Aorta (tissue), 5 donors: ENCODE results near the gene SMCO2. TPM values are rescaled to one million over a fixed set of nuclear protein-coding genes. Genes with fewer than 3 reads are reported as not detected.
"Not testable (repeated sequence)": the region's sequence is repeated elsewhere in the genome, so short reads cannot be mapped to it uniquely, and the experiment has no call there.

Experiments
- ATAC-seq: fragments of 200-7000 bp; cut with Tn5 transposase; one replicate; pipeline ENCODE4 v1.9.1; 2022; ENCODE audit warnings: moderate library complexity; ENCODE audit not compliant: low FRiP score
- DNase-seq, 2 donors: peaks; one replicate each; pipeline ENCODE4 v3.0.0-alpha.2; 2020
- H3K27ac ChIP-seq, 2 donors: one replicate each; pipeline ENCODE4 v1.5.1; 2013; ENCODE audit warnings: low read length in 2 of 2, mild to moderate bottlenecking in 2 of 2, moderate library complexity in 2 of 2, control low read depth in 1 of 2, inconsistent platforms in 1 of 2, low read depth in 1 of 2
- H3K27me3 ChIP-seq, 2 donors: one replicate each; pipeline ENCODE4 v1.6.1; 2013; ENCODE audit warnings: control low read depth in 1 of 2, low read length in 1 of 2, mild to moderate bottlenecking in 1 of 2, moderate library complexity in 1 of 2; ENCODE audit not compliant: insufficient read depth in 2 of 2, control insufficient read depth in 1 of 2
- H3K36me3 ChIP-seq, 2 donors: one replicate each; pipeline ENCODE4 v1.6.1; 2013; ENCODE audit warnings: control low read depth in 1 of 2, low read length in 1 of 2, mild to moderate bottlenecking in 1 of 2; ENCODE audit not compliant: insufficient read depth in 2 of 2, control insufficient read depth in 1 of 2
- H3K4me1 ChIP-seq, 2 donors: one replicate each; pipeline ENCODE4 v1.6.1; 2013; ENCODE audit warnings: low read length in 2 of 2, control low read depth in 1 of 2, mild to moderate bottlenecking in 1 of 2, moderate library complexity in 1 of 2; ENCODE audit not compliant: insufficient read depth in 2 of 2, control insufficient read depth in 1 of 2
- H3K4me3 ChIP-seq, 2 donors: one replicate each; pipeline ENCODE4 v1.5.1; 2013; ENCODE audit warnings: low read length in 2 of 2, control low read depth in 1 of 2, mild to moderate bottlenecking in 1 of 2
- H3K9me3 ChIP-seq: one replicate; pipeline ENCODE4 v1.6.1; 2013; ENCODE audit warnings: mild to moderate bottlenecking, low read length; ENCODE audit not compliant: control insufficient read depth
- WGBS, 2 donors: extraction: QIAGEN DNeasy Blood & Tissue Kit; methylation state at CpG; one replicate each; pipeline ENCODE4 v1.1.7; 2013; 5-methylcytosine and 5-hydroxymethylcytosine counted together
- intact Hi-C, 2 donors: fragments of 100-400 bp; cut with DNase I; formaldehyde crosslinking; loops; one replicate each; pipeline versions ENCODE4 v1.14.2 to v1.15.0; 2022
- polyA plus RNA-seq, 2 donors: library from polyadenylated mRNA; stranded (reverse); fragments of 200-250 nt; gene quantifications; one replicate each; pipeline ENCODE4 v1.2.3, GENCODE V29; 2013
- total RNA-seq, 2 donors: library from RNA; stranded (reverse); fragmentation: NEBNext Ultra II Directional; extraction: Animal tissue kit (Norgen Biotek cat#: 25700); gene quantifications; one replicate each; pipeline ENCODE4 v1.2.1, GENCODE V29; 2021
- donor health status: healthy with polysubstance abuse.
- donor health status: Bipolar disorder and iron deficiency.
- donor health status: DM: no; HTN: no; CAD: no.
- donor health status: DM: no; HTN: no; CAD: no.
- donor health status: DM: yes; HTN: yes; CAD: no.

Gene SMCO2
- total and polyA plus RNA-seq, 4 donors, result 0.52 to 0.90 (median 0.72) TPM; not detected in 1

DNA sequence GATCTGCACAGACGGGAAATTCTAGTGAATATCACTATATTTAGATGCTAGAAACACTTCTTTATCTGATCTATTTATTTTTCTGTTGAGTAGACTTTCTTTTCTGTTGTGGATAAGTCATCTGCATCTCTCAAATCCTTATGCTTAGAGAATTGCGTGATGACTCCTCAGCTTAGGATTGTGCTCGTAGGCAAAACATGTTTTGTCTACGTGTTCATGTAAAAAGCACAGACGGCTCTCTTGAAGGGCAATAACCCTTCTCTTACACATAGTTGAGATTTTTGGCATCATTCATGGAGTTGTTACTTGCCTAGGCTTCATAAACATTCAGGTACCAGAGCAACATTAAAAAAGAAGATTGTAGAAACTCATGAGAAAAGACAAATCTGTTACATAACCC lies 96.1 kb downstream of the SMCO2 start:
- Histone ChIP-seq H3K36me3 (no peaks in the 10 kb centered on the region), H3K9me3 (no peaks in the 10 kb centered on the region), H3K27ac (peak overlapping the region in 1 of 2 donors; percentile 57), H3K4me1 (peaks cover 9 to 30% of the 10 kb centered on the region in 2 donors), H3K27me3 (no peaks in the 10 kb centered on the region), H3K4me3 (peak overlapping the region in 1 of 2 donors; percentile 34)
- DNase-seq (no peak), ATAC-seq (no peak)
- intact Hi-C loops, result no loop called here
- 9 to 10% methylated on average over 5 of the region's 5 CpGs for WGBS, 2 donors

DNA sequence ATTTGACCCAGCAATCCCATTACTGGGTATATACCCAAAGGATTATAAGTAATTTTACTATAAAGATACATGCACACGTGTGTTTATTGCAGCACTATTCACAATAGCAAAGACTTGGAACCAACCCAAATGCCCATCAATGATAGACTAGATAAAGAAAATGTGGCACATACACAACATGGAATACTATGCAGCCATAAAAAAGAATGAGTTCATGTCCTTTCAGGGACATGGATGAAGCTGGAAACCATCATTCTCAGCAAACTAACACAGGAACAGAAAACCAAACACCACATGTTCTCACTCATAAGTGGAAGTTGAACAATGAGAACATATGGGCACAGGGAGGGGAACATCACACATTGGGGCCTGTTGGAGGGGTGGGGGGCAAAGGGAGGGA lies 98.3 kb downstream of the SMCO2 start:
- H3K27ac ChIP-seq, intact Hi-C loops, ATAC-seq, H3K27me3 ChIP-seq, H3K4me3 ChIP-seq, DNase-seq, H3K36me3 ChIP-seq, H3K9me3 ChIP-seq: not testable (repeated sequence)
- WGBS, 2 donors, result 93% methylated on average over 1 of the region's 1 CpG
- H3K4me1 ChIP-seq, result peaks cover 7 to 20% of the 10 kb centered on the region in 2 donors

DNA sequence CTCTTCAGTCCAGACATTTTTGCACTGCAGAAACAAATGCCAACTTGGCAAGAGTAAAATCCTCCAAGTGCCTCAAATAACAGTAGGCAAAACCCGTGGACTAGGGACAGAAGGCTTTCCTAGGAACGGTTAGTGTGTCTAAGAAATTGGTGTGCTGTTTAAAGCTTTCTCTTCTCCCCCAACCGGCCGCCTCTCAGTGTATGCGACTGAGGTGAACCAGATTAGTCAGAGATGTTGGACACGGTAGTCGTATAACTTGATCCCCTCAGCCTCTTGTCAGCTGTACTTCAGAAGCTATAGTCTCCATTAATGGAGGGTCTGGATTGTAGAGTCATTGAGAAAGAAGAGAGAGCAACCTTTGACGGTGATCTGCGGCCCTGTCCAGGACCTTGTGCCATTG lies 99.1 kb downstream of the SMCO2 start:
- Histone ChIP-seq H3K4me3 (no peak overlapping the region), H3K9me3 (no peaks in the 10 kb centered on the region), H3K4me1 (peaks cover 5 to 15% of the 10 kb centered on the region in 2 donors), H3K27me3 (no peaks in the 10 kb centered on the region), H3K27ac (peak overlapping the region; percentile 17 to 50), H3K36me3 (no peaks in the 10 kb centered on the region)
- WGBS, 2 donors, result 19 to 20% methylated on average over 9 of the region's 9 CpGs
- no peak for DNase-seq
- intact Hi-C loops, result no loop called here
- no peak for ATAC-seq

DNA sequence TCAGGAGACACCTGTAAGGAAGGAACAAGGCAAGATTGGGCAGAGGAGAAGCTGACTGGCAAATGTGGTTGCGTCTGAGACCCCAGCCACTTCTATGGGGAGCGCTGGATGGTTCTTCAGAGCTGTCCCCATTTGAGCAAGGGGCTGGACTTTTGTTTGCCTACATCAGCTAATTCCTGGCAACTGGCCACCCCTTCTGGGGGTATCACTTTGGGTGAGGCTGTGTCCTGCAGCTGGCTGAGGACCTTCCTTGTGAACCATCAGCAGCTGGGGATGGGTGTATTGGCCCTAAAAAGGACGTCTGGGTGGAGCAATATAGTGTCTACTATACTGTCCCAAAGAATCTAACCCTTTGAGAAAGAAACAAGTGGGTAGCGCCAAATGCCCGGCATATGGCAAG lies 101.1 kb downstream of the SMCO2 start:
- intact Hi-C loops, result no loop called here
- Histone ChIP-seq H3K36me3 (no peaks in the 10 kb centered on the region), H3K27me3 (no peaks in the 10 kb centered on the region), H3K9me3 (no peaks in the 10 kb centered on the region), H3K4me1 (peaks cover 2 to 18% of the 10 kb centered on the region in 2 donors), H3K27ac (no peak overlapping the region), H3K4me3 (no peak overlapping the region)
- 87 to 91% methylated on average over 5 of the region's 5 CpGs for WGBS, 2 donors
- no peak for ATAC-seq
- no peak for DNase-seq

DNA sequence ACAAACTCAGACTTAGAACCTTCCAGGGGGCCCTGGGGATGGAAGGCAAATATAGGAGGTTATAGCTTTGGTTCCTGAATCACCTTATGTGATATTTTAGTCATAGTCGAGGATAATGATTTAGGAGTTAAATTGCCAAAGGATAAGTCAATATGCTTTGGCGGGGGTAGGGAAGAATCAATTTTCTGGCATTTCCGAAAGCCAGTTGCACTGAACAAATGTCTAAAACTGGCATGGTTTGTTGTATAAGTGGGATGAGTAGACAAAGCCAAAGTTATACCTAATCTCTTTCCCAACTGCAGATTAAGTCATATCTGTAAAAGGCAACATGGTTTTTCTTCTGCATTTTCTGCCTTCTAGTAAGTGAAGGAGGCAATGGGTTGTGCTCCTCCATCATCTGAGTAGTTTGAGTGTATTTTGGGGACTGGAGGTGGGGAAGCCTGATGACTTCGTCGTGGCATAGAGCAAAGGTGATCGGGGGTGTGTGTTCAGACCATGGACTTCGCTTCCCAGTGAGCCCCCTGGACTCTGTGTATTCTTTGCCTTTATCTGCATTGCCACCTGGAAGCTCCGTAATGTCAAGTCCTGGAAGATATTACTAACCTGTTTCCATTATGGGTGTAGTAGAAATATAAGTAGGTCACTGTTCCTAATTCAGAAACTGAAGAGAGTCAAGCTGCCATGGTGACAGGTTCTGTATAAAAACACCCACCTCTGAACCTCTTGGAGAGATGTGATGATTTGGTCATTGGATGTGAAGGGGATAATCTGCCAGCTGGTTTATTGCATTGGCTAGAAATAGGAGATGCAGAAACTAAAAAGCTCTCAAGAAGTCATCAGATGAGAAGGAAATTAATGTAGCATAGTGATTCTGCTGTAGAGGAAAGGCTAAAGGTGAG lies 102.0 kb downstream of the SMCO2 start:
- Histone ChIP-seq H3K4me3 (no peak overlapping the region), H3K27ac (peak overlapping the region; percentile 49 to 57), H3K4me1 (peaks cover 2 to 21% of the 10 kb centered on the region in 2 donors), H3K27me3 (no peaks in the 10 kb centered on the region), H3K36me3 (no peaks in the 10 kb centered on the region), H3K9me3 (no peaks in the 10 kb centered on the region)
- intact Hi-C loops, result no loop called here
- no peak for DNase-seq
- 89 to 90% methylated on average over 8 of the region's 8 CpGs for WGBS, 2 donors
- no peak for ATAC-seq

DNA sequence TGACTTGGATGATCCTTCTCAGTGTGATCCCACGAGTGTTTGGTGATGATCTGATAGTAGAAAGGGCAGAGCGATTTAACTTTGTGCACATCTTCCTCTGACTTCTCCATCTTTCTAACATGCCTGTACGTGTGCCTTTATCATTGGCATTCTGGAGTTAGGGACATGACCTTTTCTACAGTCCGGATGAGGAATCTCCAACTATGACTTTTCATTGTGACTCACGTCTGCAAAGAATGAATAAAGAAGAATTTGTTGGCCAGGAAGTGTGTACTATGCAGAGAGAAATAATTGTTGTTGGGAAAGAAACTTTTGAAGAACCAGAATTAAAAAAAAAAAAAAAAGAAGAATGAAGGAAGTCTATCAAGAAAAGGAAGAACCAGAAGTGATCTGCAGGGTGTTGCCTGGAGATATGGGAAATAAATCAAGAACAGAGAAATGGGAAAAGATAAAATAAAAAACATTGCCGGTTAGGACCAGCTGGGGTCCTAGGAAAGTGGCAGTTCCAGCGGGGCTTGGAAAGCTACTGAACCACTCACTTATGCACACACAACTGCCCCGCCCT lies 102.8 kb downstream of the SMCO2 start:
- ATAC-seq (peak; percentile 6), DNase-seq (no peak)
- H3K4me1 ChIP-seq, result peaks cover 7 to 21% of the 10 kb centered on the region in 2 donors
- H3K4me3 ChIP-seq, result no peak overlapping the region
- H3K36me3 ChIP-seq, result no peaks in the 10 kb centered on the region
- 38 to 40% methylated on average over 8 of the region's 8 CpGs for WGBS, 2 donors
- H3K27me3 ChIP-seq, result no peaks in the 10 kb centered on the region
- H3K27ac ChIP-seq, result peak overlapping the region; percentile 57 to 75
- H3K9me3 ChIP-seq, result no peaks in the 10 kb centered on the region
- intact Hi-C loops, result no loop called here

DNA sequence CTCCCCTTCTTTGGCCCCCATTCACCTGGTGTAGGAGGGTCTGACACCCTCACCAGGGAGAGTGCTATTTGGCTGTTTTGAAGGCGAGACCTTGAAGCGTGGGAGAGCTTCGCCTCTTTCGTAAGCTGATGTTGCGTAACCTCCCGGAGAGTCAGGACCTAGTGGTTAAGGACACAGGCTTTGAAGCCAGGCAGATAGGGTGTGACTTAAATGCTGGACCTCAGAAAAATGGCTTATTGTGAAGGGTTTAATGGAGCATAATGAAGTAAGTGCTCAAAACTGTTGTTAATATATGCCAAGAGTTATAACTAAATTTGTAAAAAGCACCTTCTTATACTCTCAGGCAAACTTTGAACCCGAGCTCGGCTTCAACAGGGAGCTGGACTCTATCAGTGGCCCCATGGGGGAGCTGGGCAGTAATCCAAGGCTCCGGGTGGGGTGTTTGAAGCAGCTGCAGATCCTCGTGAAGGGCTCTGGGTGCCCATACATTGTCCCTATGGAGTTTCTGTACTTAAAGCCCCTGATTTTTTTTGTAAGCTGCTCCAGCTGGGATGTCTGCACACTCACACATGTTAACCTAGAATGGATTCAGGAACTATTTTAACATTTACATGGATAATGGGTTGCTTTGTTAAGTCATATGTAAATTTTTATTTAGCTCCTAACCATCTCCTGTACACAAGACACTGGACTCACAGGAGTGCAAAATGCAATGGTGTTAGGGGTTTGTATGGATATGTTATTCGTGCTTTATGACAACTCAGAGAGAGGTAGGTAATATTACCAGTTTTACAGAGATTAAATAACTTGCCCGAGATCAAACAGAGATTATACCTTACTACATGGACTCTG lies 103.5 kb downstream of the SMCO2 start:
- 16 to 23% methylated on average over 12 of the region's 12 CpGs for WGBS, 2 donors
- H3K4me3 ChIP-seq, result no peak overlapping the region
- H3K27ac ChIP-seq, result peak overlapping the region; percentile 31 to 75
- intact Hi-C loops, result loop anchor here in 1 of 2 donors (5.0 kb wide), 2 partner anchors 47 to 67 kb away; no protein-coding TSS in a partner anchor
- no peaks in the 10 kb centered on the region for H3K36me3 ChIP-seq
- no peaks in the 10 kb centered on the region for H3K27me3 ChIP-seq
- H3K9me3 ChIP-seq, result no peaks in the 10 kb centered on the region
- peak; percentile 85 to 86 for DNase-seq
- ATAC-seq, result peak; percentile 88
- peaks cover 7 to 21% of the 10 kb centered on the region in 2 donors for H3K4me1 ChIP-seq

DNA sequence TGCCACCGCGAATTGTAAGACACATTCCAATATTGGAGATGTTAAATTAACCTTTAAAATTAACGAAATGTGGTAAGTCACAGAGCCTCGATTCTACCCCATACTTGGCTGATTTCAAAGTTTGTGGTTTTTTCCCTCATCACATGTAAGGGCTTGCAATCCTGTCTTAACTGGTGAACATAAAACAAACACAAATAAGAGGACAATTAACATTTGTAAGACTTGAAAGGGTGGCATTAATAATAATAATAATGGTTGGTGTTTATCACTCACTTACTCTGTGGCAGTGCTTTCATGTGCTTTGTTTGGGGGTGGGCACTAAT lies 104.1 kb downstream of the SMCO2 start:
- intact Hi-C loops, result loop anchor here in 1 of 2 donors (5.0 kb wide), 2 partner anchors 47 to 67 kb away; no protein-coding TSS in a partner anchor
- no peak for DNase-seq
- H3K4me1 ChIP-seq, result peaks cover 7 to 18% of the 10 kb centered on the region in 2 donors
- H3K36me3 ChIP-seq, result no peaks in the 10 kb centered on the region
- no peak overlapping the region for H3K4me3 ChIP-seq
- 80 to 81% methylated on average over 4 of the region's 4 CpGs for WGBS, 2 donors
- no peak overlapping the region for H3K27ac ChIP-seq
- no peaks in the 10 kb centered on the region for H3K9me3 ChIP-seq
- H3K27me3 ChIP-seq, result no peaks in the 10 kb centered on the region
- no peak for ATAC-seq
